ENCODE measurements around the gene CALHM6.
"Not testable (repeated sequence)": the region's sequence is repeated elsewhere in the genome, so short reads cannot be mapped to it uniquely, and the experiment has no call there.

The CALHM6 gene

DNA sequence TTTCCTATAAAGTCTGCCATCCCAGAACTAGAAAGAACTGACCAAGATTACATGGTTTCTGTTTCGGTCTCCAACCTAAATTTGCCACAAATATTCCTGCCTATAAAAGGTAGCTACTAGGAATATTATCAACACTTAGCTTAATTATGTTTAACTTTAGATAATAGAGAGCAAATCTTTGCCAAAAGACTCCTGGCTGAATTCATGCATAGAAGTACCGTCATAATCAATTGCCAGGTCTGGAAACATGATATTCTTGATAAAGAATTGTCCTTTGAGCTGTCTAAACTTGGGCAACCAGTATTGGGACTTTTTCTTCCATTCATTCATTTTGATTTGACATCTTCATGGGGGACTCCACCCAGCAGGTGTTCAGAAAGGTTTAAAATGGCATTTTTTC, 22.4 kb downstream of the CALHM6 start:
- no peak for DNase-seq

DNA sequence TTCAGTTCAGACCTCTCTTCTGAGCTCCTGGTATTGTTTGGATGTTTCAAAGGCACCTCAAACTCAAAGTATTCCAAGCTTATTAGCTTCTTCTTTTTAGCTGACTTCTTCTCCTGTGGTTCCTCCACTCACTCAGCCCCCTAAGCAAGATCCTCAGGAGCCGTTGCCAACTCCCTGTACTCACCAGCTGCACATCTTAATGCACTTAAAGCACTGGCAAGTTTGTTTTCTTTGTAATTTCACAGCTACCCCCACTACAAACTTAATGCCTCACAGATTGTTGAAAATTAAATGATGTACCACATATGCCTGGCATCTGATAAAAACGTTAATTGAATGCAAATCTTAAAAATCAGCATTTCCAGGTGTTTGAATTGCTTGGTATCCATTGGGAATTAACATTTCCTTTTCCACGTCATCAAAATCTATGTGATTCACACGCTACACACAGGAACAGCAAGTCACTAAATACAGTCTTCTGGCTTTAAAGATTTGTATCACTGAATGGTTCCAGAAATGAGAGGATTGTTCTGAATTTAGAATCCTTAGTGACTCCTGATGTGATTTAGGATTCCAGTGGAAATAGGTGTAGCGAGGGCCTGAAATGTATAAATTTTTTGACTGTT, 24.5 kb downstream of the CALHM6 start:
- DNase-seq, result no peak

DNA sequence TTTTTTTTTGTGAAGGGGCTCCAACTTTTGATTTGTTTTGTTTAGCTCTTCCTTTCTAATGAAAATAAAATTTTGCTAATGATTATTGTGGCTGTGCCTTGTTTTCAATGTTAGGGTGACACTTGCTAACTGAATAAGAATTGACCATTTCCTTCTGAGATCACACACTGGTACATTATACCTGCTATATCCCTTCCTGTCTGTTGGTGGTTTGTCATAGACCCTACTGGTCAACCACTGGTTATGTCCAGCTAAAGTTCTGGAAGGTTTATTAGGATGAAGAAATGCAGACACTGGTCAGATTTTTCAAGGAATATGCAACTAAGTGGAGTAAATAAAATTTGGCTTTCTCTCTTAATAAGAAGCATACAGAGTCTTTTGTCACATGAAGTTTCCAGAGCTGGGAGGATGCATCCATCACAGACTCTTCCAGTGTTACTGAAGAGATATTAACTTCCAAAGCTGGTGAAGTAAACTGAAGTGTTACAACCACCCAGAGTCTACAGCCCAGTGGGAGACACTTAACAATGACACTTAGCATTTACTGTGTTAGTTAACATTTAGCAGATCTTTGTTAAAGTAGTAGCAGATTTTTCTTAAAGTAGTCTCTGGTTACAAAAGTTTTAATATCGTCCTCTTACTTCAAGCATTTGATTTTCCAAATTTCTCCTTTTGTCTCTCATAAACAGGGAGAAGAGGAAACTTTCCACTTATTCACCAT, 30.6 kb downstream of the CALHM6 start:
- no peak for DNase-seq

DNA sequence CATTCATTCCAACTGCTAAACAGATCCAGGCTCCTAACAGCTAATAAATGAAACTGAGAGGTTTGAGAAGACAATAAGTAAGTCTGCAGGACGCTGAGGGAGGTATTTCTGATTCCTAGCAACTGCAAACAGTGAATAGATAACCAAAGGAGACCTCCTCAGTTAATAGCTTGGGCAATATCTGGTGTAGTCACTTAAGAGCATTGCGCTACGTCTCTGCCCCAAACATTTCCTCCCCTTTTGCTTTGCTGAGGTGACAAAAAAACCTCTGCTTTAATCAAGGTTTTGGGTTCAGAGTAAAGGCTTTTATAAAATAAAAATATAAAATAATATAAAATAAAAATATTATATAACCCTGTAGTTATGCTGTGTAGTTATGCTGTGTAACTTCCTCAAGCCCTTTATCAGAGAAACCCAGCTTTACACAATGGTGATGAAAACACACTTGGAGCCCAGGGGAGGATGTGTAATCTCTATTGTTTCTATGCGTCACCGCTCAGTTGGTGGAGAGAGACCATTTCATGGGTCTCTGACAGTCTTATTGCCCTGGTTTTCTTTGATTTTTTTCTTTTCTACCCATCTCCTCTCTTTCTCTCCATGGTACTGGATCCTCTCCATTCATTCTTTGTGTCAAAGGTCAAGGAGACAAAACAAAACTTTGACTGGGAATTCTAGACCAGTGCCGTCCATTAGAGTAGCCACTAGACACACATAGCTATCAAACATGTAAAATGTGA, 31.3 kb downstream of the CALHM6 start:
- no peak for DNase-seq

DNA sequence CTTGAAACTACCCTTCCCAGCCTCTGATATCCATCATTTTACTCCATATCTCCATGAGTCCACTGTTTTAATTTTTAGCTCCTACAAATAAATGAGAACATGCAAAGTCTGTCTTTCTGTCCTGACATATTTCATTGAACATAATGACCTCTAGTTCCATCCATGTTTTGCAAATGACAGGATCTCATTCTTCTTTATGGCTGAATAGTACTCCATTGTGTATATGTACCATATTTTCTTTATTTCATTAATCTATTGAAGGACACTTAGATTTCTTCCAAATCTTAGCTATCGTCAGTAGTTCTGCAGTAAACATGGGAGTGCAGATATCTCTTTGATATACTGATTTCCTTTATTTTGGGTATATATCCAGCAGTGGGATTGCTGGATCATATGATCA, 34.0 kb downstream of the CALHM6 start:
- DNase-seq, result not testable (repeated sequence)

DNA sequence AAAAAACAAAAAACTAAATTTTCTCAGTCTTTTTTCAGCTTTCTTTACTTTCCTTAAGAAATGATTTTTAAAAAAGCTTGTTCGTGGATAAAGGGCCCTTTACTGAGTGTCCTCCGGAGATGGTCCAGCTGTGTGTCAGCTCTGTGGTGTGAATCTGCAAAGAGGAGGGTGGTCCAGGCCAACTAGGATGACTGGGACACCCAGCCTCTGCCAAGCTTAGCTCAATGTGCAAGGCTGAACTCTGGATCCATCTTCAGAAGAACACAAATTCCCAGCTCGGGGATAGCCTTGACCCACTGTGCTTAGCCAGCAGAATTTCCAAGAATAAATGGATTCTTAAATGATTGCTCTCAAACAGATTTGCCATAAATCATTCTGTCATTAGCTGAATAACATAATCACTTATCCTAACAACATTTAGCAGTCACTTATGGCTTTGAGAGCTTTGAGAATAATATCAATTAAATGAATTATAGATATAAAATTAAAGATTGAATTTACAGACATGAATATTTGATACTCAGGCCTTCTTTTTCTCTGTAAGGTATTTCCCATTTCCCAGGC, 36.0 kb downstream of the CALHM6 start:
- no peak for DNase-seq

DNA sequence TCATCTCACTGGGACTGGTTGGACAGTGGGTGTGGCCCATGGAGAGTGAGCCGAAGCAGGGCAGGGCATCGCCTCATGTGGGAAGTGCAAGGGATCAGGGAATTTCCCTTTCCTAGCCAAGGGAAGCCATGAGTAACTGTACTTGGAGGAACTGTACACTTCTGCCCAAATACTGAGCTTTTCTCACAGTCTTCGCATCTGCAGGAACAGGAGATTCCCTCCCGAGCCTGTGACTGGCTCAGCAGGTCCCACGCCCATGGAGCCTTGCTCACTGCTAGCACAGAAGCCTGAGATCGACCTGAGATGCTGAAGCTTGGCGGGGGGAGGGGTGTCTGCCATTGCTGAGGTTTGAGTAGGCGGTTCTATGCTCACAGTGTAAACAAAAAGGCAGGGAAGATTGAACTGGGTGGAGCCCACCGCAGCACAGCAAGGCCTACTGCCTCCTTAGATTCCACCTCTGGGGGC, 39.8 kb downstream of the CALHM6 start:
- no peak for DNase-seq

DNA sequence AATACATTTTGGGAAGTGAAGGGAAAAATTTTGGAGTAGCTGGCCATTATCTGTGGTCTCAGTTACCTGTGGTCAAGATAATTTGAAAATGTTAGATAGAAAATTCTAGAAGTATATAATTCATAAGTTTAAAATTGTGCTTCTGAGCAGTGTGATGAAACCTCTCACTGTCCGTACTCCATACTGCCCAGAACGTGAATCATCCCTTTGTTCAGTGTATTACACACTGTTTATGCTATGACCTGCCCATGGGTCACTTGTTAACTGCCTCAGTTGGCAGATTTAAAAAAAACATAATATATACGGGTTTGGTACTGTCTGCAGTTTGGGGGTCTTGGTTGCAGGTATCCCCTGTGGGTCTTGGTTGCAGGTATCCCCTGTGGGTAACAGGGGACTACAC, 46.1 kb downstream of the CALHM6 start:
- no peak for DNase-seq

DNA sequence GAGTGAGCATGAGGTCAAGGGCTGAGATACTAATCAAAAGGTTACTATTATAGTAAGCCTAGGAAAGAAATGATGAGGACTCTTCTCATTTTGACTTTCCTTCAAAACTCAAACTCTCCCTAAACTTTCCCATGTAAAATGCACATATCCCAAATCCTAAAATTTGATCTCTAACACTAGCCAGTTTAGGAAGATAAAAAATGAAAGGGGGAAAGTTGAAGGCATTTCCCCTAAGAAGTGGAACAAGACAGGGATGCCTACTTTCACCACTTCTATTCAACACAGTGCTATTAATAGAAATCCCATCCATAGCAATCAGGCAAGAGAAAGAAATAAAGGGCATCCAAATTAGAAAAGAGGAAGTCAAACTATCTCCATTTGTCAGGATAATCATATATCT, 47.4 kb downstream of the CALHM6 start:
- DNase-seq, result no peak

DNA sequence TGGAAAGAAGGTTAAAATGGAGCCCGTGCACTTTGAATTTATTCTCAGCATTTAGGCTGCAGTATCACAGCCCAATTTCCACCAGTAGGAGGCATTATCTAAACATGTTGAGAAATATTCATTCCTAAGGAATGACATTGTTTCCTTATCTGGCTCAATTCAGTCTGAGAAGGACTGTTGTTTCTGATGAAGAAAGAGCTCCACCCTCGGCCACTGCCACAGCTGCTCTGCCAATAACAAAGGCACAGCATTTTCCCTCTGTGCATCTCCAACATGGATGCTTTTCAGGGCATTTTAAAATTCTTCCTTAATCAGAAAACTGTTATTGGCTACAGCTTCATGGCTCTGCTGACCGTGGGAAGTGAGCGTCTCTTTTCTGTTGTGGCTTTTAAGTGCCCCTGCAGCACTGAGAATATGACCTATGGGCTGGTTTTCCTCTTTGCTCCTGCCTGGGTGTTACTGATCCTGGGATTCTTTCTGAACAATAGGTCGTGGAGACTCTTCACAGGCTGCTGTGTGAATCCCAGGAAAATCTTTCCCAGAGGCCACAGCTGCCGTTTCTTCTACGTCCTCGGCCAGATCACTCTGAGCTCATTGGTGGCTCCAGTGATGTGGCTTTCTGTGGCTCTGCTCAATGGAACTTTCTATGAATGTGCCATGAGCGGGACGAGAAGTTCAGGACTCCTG, 50.4 kb downstream of the CALHM6 start, which contains the start of gene CALHM5:
Gene CALHM5, plus strand, starts transcription at position 216 of the 687 bp plus-strand sequence. Its CDS starts 58 bp downstream, at position 274.
- DNase-seq, result no peak

DNA sequence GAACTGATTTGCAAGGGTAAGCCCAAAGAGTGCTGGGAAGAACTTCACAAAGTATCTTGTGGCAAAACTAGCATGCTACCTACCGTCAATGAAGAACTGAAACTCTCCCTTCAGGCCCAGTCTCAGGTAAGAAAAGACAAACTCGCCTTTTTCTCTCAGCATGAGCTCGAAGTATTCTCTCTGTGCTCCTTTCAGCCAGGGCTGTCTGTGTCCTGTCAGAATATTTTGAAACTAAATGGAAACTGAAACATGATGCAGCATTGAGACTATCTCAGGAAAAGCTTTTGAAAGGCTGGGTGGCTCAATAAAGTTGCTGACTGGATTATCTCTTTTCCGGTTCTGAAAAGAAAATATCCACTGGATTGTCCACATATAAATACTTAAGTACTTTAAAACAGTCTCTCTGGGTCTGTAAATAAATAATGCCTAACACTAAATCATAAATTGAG, 51.0 kb downstream of the CALHM6 start:
- no peak for DNase-seq

DNA sequence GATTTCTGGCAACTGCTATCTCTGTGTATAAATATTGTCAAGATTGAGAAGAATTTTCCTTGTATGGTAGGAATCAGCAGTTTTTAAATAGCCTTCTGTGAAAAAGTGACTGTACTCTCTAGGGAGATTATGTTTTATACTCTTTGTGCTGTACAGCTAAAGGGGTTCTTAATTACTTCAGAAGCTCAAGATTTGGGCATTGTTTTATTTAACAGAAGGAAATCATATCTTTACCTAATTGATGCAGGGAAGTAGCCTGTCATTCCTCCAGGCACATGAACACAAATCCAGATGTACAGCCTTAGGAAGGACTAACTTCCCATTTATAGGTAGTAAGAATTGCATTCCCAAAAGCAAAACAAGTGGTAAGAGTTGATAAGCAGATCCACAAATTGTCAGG, 51.6 kb downstream of the CALHM6 start:
- no peak for DNase-seq

All from stimulated activated CD4-positive, alpha-beta T cell treated with anti-CD3 and anti-CD28 coated beads, Interleukin-4, amount 100 ng/mL, for 24 hours (primary cell).